Ovary (tissue), 9 donors: ENCODE measurements around the gene YAP1. TPM values are rescaled to one million over a fixed set of nuclear protein-coding genes. Genes with fewer than 3 reads are reported as not detected.

Experiments
- DNase-seq, 5 donors: peaks; one replicate each; pipeline ENCODE4 v3.0.0-alpha.2; 2019 to 2020
- H3K27ac ChIP-seq, 2 donors: fragments of 200-600 bp; one replicate each; pipeline versions ENCODE4 v1.5.1 to v1.8.0; 2019 to 2022
- H3K27me3 ChIP-seq: fragments of 200-600 bp; one replicate; pipeline ENCODE4 v1.8.0; 2022
- H3K36me3 ChIP-seq: fragments of 200-600 bp; sonication (generic); one replicate; pipeline ENCODE4 v1.5.1; 2019
- H3K4me1 ChIP-seq: one replicate; pipeline ENCODE4 v1.8.1; 2013; ENCODE audit warnings: mild to moderate bottlenecking, moderate library complexity; ENCODE audit not compliant: insufficient read depth
- H3K4me3 ChIP-seq: fragments of 200-600 bp; sonication (generic); one replicate; pipeline ENCODE4 v1.5.1; 2017
- H3K9me3 ChIP-seq, 2 donors: fragments of 200-600 bp in 1 of 2; sonication (generic) in 1 of 2; one replicate each; pipeline versions ENCODE4 v1.5.1 to v1.8.1; 2013 to 2019; ENCODE audit warnings: mild to moderate bottlenecking in 1 of 2, moderate library complexity in 1 of 2
- CTCF ChIP-seq, 3 donors: fragments of 450-650 bp in 2 of 3; fragments of 200-600 bp in 1 of 3; IDR thresholded peaks; one replicate each; pipeline versions ENCODE4 v1.5.1 to v1.8.0; 2016 to 2022; ENCODE audit warnings: antibody characterized with exemption in 3 of 3, mild to moderate bottlenecking in 1 of 3
- EP300 ChIP-seq: sonication (generic); formaldehyde crosslinking; IDR thresholded peaks from one replicate; pipeline ENCODE4 v1.6.1; 2017; ENCODE audit warnings: antibody characterized with exemption
- POLR2A ChIP-seq: fragments of 450-650 bp; IDR thresholded peaks from one replicate; pipeline ENCODE4 v1.6.1; 2017; ENCODE audit warnings: antibody characterized with exemption, mild to moderate bottlenecking, moderate library complexity
- WGBS, 3 donors: extraction: QIAGEN DNeasy Blood & Tissue Kit in 1 of 3; methylation state at CpG; one replicate each; pipeline versions ENCODE4 v1.1.5 to v1.1.7; 2013 to 2017; 5-methylcytosine and 5-hydroxymethylcytosine counted together
- intact Hi-C, 4 donors: fragments of 100-400 bp; cut with DNase I; formaldehyde crosslinking; loops; one replicate each; pipeline versions ENCODE4 v1.11.0 to v1.15.1; 2022 to 2023
- polyA plus RNA-seq, 2 donors: library from polyadenylated mRNA; stranded (reverse); fragments of 200-250 nt in 1 of 2; fragments of 350-450 nt in 1 of 2; fragmentation: Illumina TruSeq in 1 of 2; extraction: RNeasy Lipid Tissue Mini Kit (QIAGEN cat#74804) in 1 of 2; gene quantifications; one replicate each; pipeline ENCODE4 v1.2.3, GENCODE V29; 2013 to 2014
- total RNA-seq, 7 donors: library from RNA; depleted of rRNA in 2 of 7; stranded (reverse); fragments of >200 nt in 2 of 7; fragmentation: NEBNext Ultra II Directional in 3 of 7; extraction: Animal tissue kit (Norgen Biotek cat#: 25700) in 3 of 7; gene quantifications; one replicate each; pipeline versions ENCODE4 v1.1.0 to v1.2.4, GENCODE V29; 2016 to 2023
- donor health status: DM: no; HTN: no; CAD: no; lungs with moderate emphysema.
- donor health status: DM: no; HTN: no; CAD: no.
- donor health status: Bipolar disorder and iron deficiency.
- donor health status: DM: yes; HTN: yes; CAD: no.
- donor health status: DM: no; HTN: no; CAD: no.
- donor health status: DM: yes; HTN: yes; CAD: no.

The YAP1 gene
- total and polyA plus RNA-seq, 9 donors, result 70.3 to 184 (median 147) TPM

GRCh38 chr11:102117472-102118113, 7.3 kb downstream of the YAP1 start:
- intact Hi-C loops, result loop anchor here (10.0 kb wide), 3 partner anchors 57 to 147 kb away; no protein-coding TSS in a partner anchor
- H3K27me3 ChIP-seq, result no peaks in the 10 kb centered on the region
- no peaks in the 10 kb centered on the region for H3K9me3 ChIP-seq
- peak overlapping the region in 1 of 2 donors; percentile 35 for H3K27ac ChIP-seq
- H3K4me1 ChIP-seq, result peaks cover 17% of the 10 kb centered on the region
- 4 to 7% (median 4%) methylated on average over 4 of the region's 4 CpGs for WGBS, 3 donors
- DNase-seq, result no peak
- H3K36me3 ChIP-seq, result no peaks in the 10 kb centered on the region
- H3K4me3 ChIP-seq, result peak overlapping the region; percentile 8
- TF ChIP-seq CTCF (IDR thresholded peaks at IDR 0.05) (no peak), EP300 (no peak), POLR2A (no peak)

- no peak overlapping the region for H3K27ac ChIP-seq
- H3K9me3 ChIP-seq, result no peaks in the 10 kb centered on the region
- no peaks in the 10 kb centered on the region for H3K36me3 ChIP-seq
- intact Hi-C loops, result loop anchor here (10.0 kb wide), 3 partner anchors 56 to 146 kb away; no protein-coding TSS in a partner anchor
- H3K4me1 ChIP-seq, result peaks cover 17% of the 10 kb centered on the region
- DNase-seq, result no peak
- H3K27me3 ChIP-seq, result no peaks in the 10 kb centered on the region
- no peak overlapping the region for H3K4me3 ChIP-seq
- TF ChIP-seq POLR2A (no peak), CTCF (IDR thresholded peaks at IDR 0.05) (no peak), EP300 (no peak)
- WGBS, 3 donors, result 10 to 35% (median 17%) methylated on average over 3 of the region's 3 CpGs
Measured at GRCh38 chr11:102118937-102119336, 8.7 kb downstream of the YAP1 start.

- intact Hi-C loops, result loop anchor here (10.0 kb wide), 3 partner anchors 55 to 145 kb away; no protein-coding TSS in a partner anchor
- 15 to 21% (median 17%) methylated on average over 4 of the region's 4 CpGs for WGBS, 3 donors
- Histone ChIP-seq H3K27ac (no peak overlapping the region), H3K9me3 (no peaks in the 10 kb centered on the region), H3K4me3 (no peak overlapping the region), H3K27me3 (no peaks in the 10 kb centered on the region), H3K36me3 (no peaks in the 10 kb centered on the region), H3K4me1 (peaks cover 15% of the 10 kb centered on the region)
- no peak for TF ChIP-seq POLR2A
- TF ChIP-seq CTCF (IDR thresholded peaks at IDR 0.05), result no peak
- TF ChIP-seq EP300, result no peak
- no peak for DNase-seq
Measured at GRCh38 chr11:102119997-102120396, 9.8 kb downstream of the YAP1 start.

GRCh38 chr11:102120437-102120973, 10.3 kb downstream of the YAP1 start:
- Histone ChIP-seq H3K36me3 (no peaks in the 10 kb centered on the region), H3K4me1 (peaks cover 15% of the 10 kb centered on the region), H3K27me3 (no peaks in the 10 kb centered on the region), H3K9me3 (no peaks in the 10 kb centered on the region), H3K27ac (no peak overlapping the region), H3K4me3 (no peak overlapping the region)
- no peak for DNase-seq
- TF ChIP-seq POLR2A, result no peak
- no peak for TF ChIP-seq EP300
- no peak for TF ChIP-seq CTCF (IDR thresholded peaks at IDR 0.05)
- intact Hi-C loops, result no loop called here
- 26 to 39% (median 39%) methylated on average over 3 of the region's 3 CpGs for WGBS, 3 donors
